Measurements from ENCODE around the gene RAB40C.

RAB40C gene

DNA sequence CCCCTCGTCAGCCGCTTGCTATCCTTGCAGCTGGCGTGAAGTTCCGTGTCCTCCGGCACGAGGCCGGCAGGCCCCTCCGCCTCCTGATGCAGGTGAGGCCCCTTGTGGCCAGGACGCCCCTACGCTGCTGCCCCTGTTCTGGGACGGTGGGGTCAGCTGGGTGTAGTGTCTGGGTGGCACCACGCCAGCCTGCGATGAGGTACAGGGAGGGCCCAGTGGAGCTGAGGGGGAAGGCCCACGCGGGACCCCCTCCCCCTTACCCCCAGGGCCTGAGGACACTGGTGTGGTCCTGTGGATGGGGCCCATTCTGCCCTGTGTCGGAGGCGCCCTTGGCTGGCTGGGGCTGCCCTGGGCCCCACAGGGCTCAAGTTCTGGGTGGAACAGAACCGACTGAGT is 7.7 kb upstream of the RAB40C start:
- POLR2A ChIA-PET: interaction anchor here (1.0 to 1.1 kb wide), 2 partner anchors 11 kb away, joined by 3 read pairs; no protein-coding TSS in a partner anchor
- no peak for DNase-seq (ENCODE audit: extremely low spot score)
- no peak for TF ChIP-seq HDGF (IDR thresholded peaks at IDR 0.05; ENCODE audit: borderline replicate concordance)
- TF ChIP-seq FOXK2 (IDR thresholded peaks at IDR 0.05): no peak
- TF ChIP-seq LEF1 (IDR thresholded peaks at IDR 0.05; ENCODE audit: borderline replicate concordance): no peak
- no peak for TF ChIP-seq FOXM1 (IDR thresholded peaks at IDR 0.05; ENCODE audit: borderline replicate concordance)
- no peak for TF ChIP-seq TARDBP (IDR thresholded peaks at IDR 0.05)
- TF ChIP-seq CTBP1 (IDR thresholded peaks at IDR 0.05; ENCODE audit: borderline replicate concordance): no peak
- TF ChIP-seq ZNF384 (IDR thresholded peaks at IDR 0.05): no peak
- TF ChIP-seq BHLHE40 (IDR thresholded peaks at IDR 0.05; ENCODE audit: borderline replicate concordance): no peak
- TF ChIP-seq L3MBTL2 (conservative IDR thresholded peaks at IDR 0.05): no peak
- TF ChIP-seq NFRKB (IDR thresholded peaks at IDR 0.05): no peak
- no peak for TF ChIP-seq SP1 (IDR thresholded peaks at IDR 0.05)
- TF ChIP-seq SUZ12 (IDR thresholded peaks at IDR 0.05): no peak
- no peak for TF ChIP-seq ARNT (IDR thresholded peaks at IDR 0.05)
- CTCF ChIA-PET: interaction anchor here (0.6 kb wide), 1 partner anchor 80 kb away, joined by 4 read pairs; no protein-coding TSS in a partner anchor

DNA sequence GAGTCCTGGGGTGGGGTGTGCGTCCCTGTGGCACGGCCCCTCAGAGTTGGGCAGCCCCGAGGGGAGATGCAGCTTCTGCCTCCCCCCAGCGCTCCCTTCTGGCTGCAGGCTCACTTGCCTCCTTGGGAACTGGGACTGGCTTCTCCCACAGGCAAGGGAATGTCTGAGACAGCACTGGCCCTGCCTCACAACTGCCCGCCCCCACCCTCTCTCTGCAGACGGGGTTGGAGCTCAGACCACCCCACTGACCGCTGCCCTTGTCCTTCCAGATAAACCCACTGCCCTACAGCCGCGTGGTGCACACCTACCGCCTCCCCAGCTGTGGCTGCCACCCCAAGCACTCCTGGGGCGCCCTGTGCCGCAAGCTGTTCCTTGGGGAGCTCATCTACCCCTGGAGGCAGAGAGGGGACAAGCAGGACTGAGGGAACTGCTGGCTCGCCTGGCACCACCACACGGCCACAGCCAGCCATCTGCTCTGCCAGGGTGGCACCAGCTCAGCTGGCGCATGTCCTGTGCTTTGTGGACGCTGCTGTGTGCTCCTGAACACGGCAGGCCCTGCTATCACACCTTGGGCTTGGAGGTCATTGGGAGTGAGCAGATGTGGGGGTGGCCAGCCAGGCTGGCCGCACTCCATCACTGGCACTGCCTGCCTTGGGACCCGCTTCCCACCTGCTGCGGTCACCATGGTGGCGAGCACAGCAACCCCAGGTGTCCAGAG is 7.1 kb upstream of the RAB40C start:
- ChIA-PET POLR2A (interaction anchor here (0.6 to 1.0 kb wide), 2 partner anchors 11 to 12 kb away, joined by 3 read pairs; no protein-coding TSS in a partner anchor), CTCF (interaction anchor here (0.6 kb wide), 1 partner anchor 81 kb away, joined by 4 read pairs; no protein-coding TSS in a partner anchor)
- TF ChIP-seq L3MBTL2 (conservative IDR thresholded peaks at IDR 0.05) (no peak), FOXA1 (IDR thresholded peaks at IDR 0.05) (no peak), NFRKB (IDR thresholded peaks at IDR 0.05) (no peak), CTBP1 (IDR thresholded peaks at IDR 0.05; ENCODE audit: borderline replicate concordance) (no peak), ELF4 (IDR thresholded peaks at IDR 0.05) (no peak), LEF1 (IDR thresholded peaks at IDR 0.05; ENCODE audit: borderline replicate concordance) (no peak), SP1 (IDR thresholded peaks at IDR 0.05) (no peak), BHLHE40 (IDR thresholded peaks at IDR 0.05; ENCODE audit: borderline replicate concordance) (no peak), HDGF (IDR thresholded peaks at IDR 0.05; ENCODE audit: borderline replicate concordance) (no peak), ZNF384 (IDR thresholded peaks at IDR 0.05) (no peak), SUZ12 (IDR thresholded peaks at IDR 0.05) (no peak)
- TF ChIP-seq, protein P1, sequence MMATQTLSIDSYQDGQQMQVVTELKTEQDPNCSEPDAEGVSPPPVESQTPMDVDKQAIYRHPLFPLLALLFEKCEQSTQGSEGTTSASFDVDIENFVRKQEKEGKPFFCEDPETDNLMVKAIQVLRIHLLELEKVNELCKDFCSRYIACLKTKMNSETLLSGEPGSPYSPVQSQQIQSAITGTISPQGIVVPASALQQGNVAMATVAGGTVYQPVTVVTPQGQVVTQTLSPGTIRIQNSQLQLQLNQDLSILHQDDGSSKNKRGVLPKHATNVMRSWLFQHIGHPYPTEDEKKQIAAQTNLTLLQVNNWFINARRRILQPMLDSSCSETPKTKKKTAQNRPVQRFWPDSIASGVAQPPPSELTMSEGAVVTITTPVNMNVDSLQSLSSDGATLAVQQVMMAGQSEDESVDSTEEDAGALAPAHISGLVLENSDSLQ (IDR thresholded peaks at IDR 0.05): no peak
- no peak for DNase-seq (ENCODE audit: extremely low spot score)

DNA sequence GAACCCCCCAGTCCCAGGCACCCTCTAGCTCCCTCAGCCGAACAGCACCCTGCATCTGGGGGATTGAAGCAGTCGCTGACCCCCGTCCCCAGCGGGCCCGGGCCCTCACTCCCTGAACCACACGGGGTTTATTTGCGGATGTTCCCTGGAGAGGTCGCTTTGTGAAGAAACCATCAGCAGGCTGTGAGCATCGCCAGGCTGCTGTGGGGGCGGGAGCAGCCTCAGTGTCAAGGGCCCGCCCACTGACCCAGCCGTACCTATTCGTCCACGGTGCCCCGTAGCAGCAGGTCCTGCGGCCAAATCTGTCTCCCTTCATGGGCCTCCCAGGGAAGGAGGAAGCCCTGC is 6.4 kb upstream of the RAB40C start:
- ChIA-PET POLR2A (interaction anchor here (0.6 kb wide), 1 partner anchor 11 kb away, joined by 3 read pairs; no protein-coding TSS in a partner anchor), CTCF (no interaction called here)
- no peak for DNase-seq (ENCODE audit: extremely low spot score)
- TF ChIP-seq, protein P1 (IDR thresholded peaks at IDR 0.05): no peak
- TF ChIP-seq SP1 (IDR thresholded peaks at IDR 0.05) (no peak), FOXM1 (IDR thresholded peaks at IDR 0.05; ENCODE audit: borderline replicate concordance) (no peak), NFRKB (IDR thresholded peaks at IDR 0.05) (no peak), LEF1 (IDR thresholded peaks at IDR 0.05; ENCODE audit: borderline replicate concordance) (no peak), BHLHE40 (IDR thresholded peaks at IDR 0.05; ENCODE audit: borderline replicate concordance) (no peak), FOXA1 (IDR thresholded peaks at IDR 0.05) (no peak), HDGF (IDR thresholded peaks at IDR 0.05; ENCODE audit: borderline replicate concordance) (no peak), ZNF384 (IDR thresholded peaks at IDR 0.05) (no peak), CTBP1 (IDR thresholded peaks at IDR 0.05; ENCODE audit: borderline replicate concordance) (no peak), ARNT (IDR thresholded peaks at IDR 0.05) (no peak), L3MBTL2 (conservative IDR thresholded peaks at IDR 0.05) (no peak)

DNA sequence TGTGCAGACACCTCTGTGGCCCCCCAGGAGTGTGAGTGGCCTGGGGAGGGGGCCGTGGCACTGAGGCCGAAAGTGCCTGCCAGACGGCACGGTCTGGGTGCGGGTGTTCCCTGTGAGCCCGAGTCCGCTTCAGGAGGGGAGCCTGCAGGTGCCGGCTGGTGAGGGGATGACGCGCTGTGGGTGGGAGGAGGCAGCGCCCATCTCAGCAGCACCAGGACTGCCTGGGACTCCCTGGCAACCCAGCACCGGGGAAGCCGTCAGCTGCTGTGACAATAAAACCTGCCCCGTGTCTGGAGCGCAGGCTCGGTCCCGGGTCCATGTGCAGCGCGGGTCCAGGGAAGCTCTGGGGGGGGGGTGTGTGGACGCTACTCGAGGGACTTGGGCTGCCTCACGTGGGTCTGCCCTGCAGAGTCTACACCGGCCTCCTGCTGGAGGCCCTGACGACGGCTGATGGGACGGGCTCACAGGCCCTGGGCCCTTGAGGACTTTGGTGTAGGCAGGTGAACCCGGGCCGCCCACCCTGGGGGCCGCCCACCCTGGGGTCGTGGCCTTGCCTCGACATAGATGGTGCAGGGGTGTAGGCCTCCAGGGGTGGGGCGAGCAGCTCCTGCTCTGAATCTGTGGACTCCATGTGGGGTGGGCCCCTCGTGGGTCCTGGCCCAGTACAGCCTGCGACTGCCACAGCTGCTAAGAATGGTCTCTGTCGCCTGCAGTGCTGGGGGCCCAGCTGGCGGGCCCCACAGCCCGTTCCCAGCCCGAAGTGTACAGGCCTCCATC is 5.9 kb upstream of the RAB40C start:
- POLR2A ChIA-PET: interaction anchor here (1.7 kb wide), 1 partner anchor 53 kb away, joined by 4 read pairs; the partner anchor contains the start of gene METTL26
- TF ChIP-seq HDGF (IDR thresholded peaks at IDR 0.05; ENCODE audit: borderline replicate concordance) (no peak), LEF1 (IDR thresholded peaks at IDR 0.05; ENCODE audit: borderline replicate concordance) (no peak), ARNT (IDR thresholded peaks at IDR 0.05) (no peak), FOXM1 (IDR thresholded peaks at IDR 0.05; ENCODE audit: borderline replicate concordance) (no peak), L3MBTL2 (conservative IDR thresholded peaks at IDR 0.05) (no peak), ELF4 (IDR thresholded peaks at IDR 0.05) (no peak), ZNF384 (IDR thresholded peaks at IDR 0.05) (no peak), TARDBP (IDR thresholded peaks at IDR 0.05) (no peak), NFRKB (IDR thresholded peaks at IDR 0.05) (no peak), BHLHE40 (IDR thresholded peaks at IDR 0.05; ENCODE audit: borderline replicate concordance) (no peak), SP1 (IDR thresholded peaks at IDR 0.05) (no peak), CTBP1 (IDR thresholded peaks at IDR 0.05; ENCODE audit: borderline replicate concordance) (no peak), FOXK2 (IDR thresholded peaks at IDR 0.05) (no peak), FOXA1 (IDR thresholded peaks at IDR 0.05) (no peak)
- TF ChIP-seq, protein P1 (IDR thresholded peaks at IDR 0.05): no peak
- DNase-seq (ENCODE audit: extremely low spot score): no peak
- CTCF ChIA-PET: no interaction called here

GRCh38 chr16:585351-585750 is 4.5 kb upstream of the RAB40C start:
- POLR2A ChIA-PET: interaction anchor here (1.0 to 1.7 kb wide), 3 partner anchors 8 to 59 kb away, joined by 3 to 4 read pairs (median 4); partner anchors contain the start of gene METTL26
- CTCF ChIA-PET: no interaction called here
- DNase-seq (ENCODE audit: extremely low spot score): no peak
- TF ChIP-seq TARDBP (IDR thresholded peaks at IDR 0.05): no peak
- TF ChIP-seq ARNT (IDR thresholded peaks at IDR 0.05): no peak
- no peak for TF ChIP-seq BHLHE40 (IDR thresholded peaks at IDR 0.05; ENCODE audit: borderline replicate concordance)
- TF ChIP-seq L3MBTL2 (conservative IDR thresholded peaks at IDR 0.05): no peak
